Spleen (tissue), 11 donors: ENCODE data around the gene C3orf18. TPM values are rescaled to one million over a fixed set of nuclear protein-coding genes. Genes with fewer than 3 reads are reported as not detected.

ENCODE experiments used
- DNase-seq: peaks from one replicate; pipeline ENCODE4 v3.0.0-alpha.2; 2020
- H3K27ac ChIP-seq, 8 donors: fragments of 200-600 bp; sonication (generic) in 7 of 8; 1 replicate in 4 of 8; 2 replicates in 4 of 8; pipeline versions ENCODE4 v1.5.0 to v1.8.0; 2016 to 2021; ENCODE audit warnings: inconsistent platforms in 4 of 8, mild to moderate bottlenecking in 4 of 8, moderate library complexity in 1 of 8
- H3K27me3 ChIP-seq, 7 donors: fragments of 200-600 bp; sonication (generic) in 6 of 7; replicated peaks in 1 of 7; 1 replicate in 4 of 7; 2 replicates in 3 of 7; pipeline versions ENCODE4 v1.5.0 to v1.8.0; 2016 to 2021; ENCODE audit warnings: inconsistent platforms in 3 of 7, mild to moderate bottlenecking in 1 of 7
- H3K36me3 ChIP-seq, 6 donors: fragments of 200-600 bp; sonication (generic) in 5 of 6; 1 replicate in 4 of 6; 2 replicates in 2 of 6; pipeline versions ENCODE4 v1.5.0 to v1.8.0; 2016 to 2021; ENCODE audit warnings: inconsistent platforms in 2 of 6
- H3K4me1 ChIP-seq, 6 donors: fragments of 200-600 bp; sonication (generic) in 5 of 6; 1 replicate in 3 of 6; 2 replicates in 3 of 6; pipeline versions ENCODE4 v1.5.0 to v1.8.0; 2016 to 2021; ENCODE audit warnings: inconsistent platforms in 3 of 6
- H3K4me3 ChIP-seq, 8 donors: fragments of 200-600 bp; sonication (generic) in 7 of 8; 1 replicate in 4 of 8; 2 replicates in 4 of 8; pipeline versions ENCODE4 v1.5.0 to v1.8.0; 2016 to 2021; ENCODE audit warnings: inconsistent platforms in 4 of 8, mild to moderate bottlenecking in 4 of 8, moderate library complexity in 2 of 8
- H3K9me3 ChIP-seq, 8 donors: fragments of 200-600 bp; sonication (generic) in 7 of 8; 1 replicate in 4 of 8; 2 replicates in 4 of 8; pipeline versions ENCODE4 v1.5.0 to v1.8.0; 2016 to 2021; ENCODE audit warnings: inconsistent platforms in 4 of 8
- POLR2A ChIP-seq, 3 donors: fragments of 450-650 bp; IDR thresholded peaks; one replicate each; pipeline ENCODE4 v1.5.1; 2017; ENCODE audit warnings: antibody characterized with exemption in 3 of 3, mild to moderate bottlenecking in 1 of 3
- POLR2AphosphoS5 ChIP-seq, 3 donors: sonication (generic); formaldehyde crosslinking; IDR thresholded peaks; one replicate each; pipeline ENCODE4 v1.5.1; 2017; ENCODE audit warnings: antibody characterized with exemption in 3 of 3
- WGBS, 5 donors: extraction: QIAGEN DNeasy Blood & Tissue Kit in 3 of 5; methylation state at CpG; one replicate each; pipeline versions ENCODE4 v1.1.5 to v1.1.7; 2013 to 2018; 5-methylcytosine and 5-hydroxymethylcytosine counted together
- intact Hi-C: fragments of 100-400 bp; cut with DNase I; formaldehyde crosslinking; loops from one replicate; pipeline ENCODE4 v1.15.0; 2023; ENCODE audit warnings: low total_unique reads
- polyA plus RNA-seq, 3 donors: library from polyadenylated mRNA; stranded (reverse); fragments of 200-250 nt; gene quantifications; one replicate each; pipeline ENCODE4 v1.2.1, GENCODE V29; 2013
- total RNA-seq, 7 donors: library from RNA; depleted of rRNA in 3 of 7; stranded (reverse); fragments of >200 nt in 3 of 7; fragmentation: NEBNext Ultra II Directional in 4 of 7; extraction: Animal tissue kit (Norgen Biotek cat#: 25700) in 4 of 7; gene quantifications; one replicate each; pipeline versions ENCODE4 v1.1.0 to v1.2.1, GENCODE V29; 2016 to 2021
- TF ChIP-seq, protein P1 (sequence below), 11 experiments: fragments of 200-600 bp in 7 of 11; fragments of 450-650 bp in 4 of 11; sonication (generic) in 4 of 11; IDR thresholded peaks in 8 of 11; conservative IDR thresholded peaks in 3 of 11; 1 replicate in 7 of 11; 2 replicates in 4 of 11; pipeline versions ENCODE4 v1.4.0 to v1.8.0; 2016 to 2021; ENCODE audit warnings: antibody characterized with exemption in 11 of 11, inconsistent platforms in 4 of 11, mild to moderate bottlenecking in 1 of 11
- donor health status: healthy with polysubstance abuse.
- donor health status: DM: no; HTN: no; CAD: no; lungs with moderate emphysema.
- donor health status: DM: no; HTN: no; CAD: no.
- donor health status: Bipolar disorder and iron deficiency.
- donor health status: healthy.
- donor health status: DM: no; HTN: no; CAD: no.
- donor health status: DM: yes; HTN: yes; CAD: no.

C3orf18 gene
- total and polyA plus RNA-seq, 10 donors: 2.3 to 12.2 (median 5.1) TPM

- TF ChIP-seq POLR2A (IDR thresholded peaks at IDR 0.05) (no peak), POLR2AphosphoS5 (IDR thresholded peaks at IDR 0.05) (no peak)
- TF ChIP-seq, protein P1, sequence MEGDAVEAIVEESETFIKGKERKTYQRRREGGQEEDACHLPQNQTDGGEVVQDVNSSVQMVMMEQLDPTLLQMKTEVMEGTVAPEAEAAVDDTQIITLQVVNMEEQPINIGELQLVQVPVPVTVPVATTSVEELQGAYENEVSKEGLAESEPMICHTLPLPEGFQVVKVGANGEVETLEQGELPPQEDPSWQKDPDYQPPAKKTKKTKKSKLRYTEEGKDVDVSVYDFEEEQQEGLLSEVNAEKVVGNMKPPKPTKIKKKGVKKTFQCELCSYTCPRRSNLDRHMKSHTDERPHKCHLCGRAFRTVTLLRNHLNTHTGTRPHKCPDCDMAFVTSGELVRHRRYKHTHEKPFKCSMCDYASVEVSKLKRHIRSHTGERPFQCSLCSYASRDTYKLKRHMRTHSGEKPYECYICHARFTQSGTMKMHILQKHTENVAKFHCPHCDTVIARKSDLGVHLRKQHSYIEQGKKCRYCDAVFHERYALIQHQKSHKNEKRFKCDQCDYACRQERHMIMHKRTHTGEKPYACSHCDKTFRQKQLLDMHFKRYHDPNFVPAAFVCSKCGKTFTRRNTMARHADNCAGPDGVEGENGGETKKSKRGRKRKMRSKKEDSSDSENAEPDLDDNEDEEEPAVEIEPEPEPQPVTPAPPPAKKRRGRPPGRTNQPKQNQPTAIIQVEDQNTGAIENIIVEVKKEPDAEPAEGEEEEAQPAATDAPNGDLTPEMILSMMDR (IDR thresholded peaks at IDR 0.05 in 8 of 11, conservative IDR thresholded peaks at IDR 0.05 in 3 of 11): no peak
- 78 to 90% (median 83%) methylated on average over 5 of the region's 5 CpGs for WGBS, 5 donors
- no peaks in the 10 kb centered on the region for H3K9me3 ChIP-seq
- intact Hi-C loops: no loop called here
- DNase-seq: no peak
- H3K27ac ChIP-seq: peak overlapping the region; percentile 19 to 93 (median 90)
- H3K36me3 ChIP-seq: peaks cover 0 to 58% (median 32%) of the 10 kb centered on the region in 6 donors
- peaks cover 49 to 100% (median 98%) of the 10 kb centered on the region in 6 donors for H3K4me1 ChIP-seq
- H3K4me3 ChIP-seq: no peak overlapping the region
- no peaks in the 10 kb centered on the region for H3K27me3 ChIP-seq
Measured at GRCh38 chr3:50604110-50604621, 36.6 kb upstream of the C3orf18 start.

DNA sequence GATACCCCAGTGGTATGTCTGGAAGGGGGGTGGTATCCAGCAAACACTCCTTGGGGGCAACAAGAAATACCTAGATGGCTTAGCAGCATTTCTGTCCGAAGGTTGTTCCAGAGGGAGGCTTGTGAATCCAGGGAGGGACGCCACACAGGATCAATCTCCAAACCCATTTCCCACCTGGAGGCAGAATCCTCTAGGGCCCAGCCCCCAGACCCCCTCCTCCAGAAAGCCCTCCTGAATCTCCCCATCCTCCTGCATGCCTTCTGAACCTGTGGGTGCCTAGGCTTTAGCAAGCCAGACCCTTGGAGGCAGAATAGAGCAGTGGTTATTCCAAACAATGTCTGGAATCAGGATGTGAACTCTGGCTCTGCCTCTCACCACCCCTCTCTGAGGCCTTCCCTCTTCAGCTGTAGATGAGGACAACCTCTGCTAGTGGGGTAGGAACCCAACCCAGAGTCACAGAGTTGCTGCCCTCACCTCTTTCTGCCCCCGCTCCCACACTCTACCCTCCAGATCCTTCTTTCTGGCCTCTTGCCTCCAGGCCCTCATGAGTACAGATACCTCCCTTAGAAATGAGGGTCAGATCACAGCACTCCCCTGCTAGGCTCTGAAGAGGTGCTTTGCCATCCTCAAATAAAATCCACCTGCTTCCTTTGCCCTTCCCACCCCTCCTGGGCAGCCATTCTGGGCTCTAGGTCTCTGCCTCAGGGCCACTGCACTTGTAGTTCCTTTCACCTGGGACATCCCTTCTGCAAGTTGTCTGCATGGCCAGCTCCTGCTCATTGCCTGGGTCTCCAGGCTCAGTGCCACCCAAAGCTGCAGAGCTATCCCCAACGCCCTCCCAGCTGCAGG, 35.9 kb upstream of the C3orf18 start:
- Histone ChIP-seq H3K36me3 (peaks cover 0 to 54% (median 32%) of the 10 kb centered on the region in 6 donors), H3K27ac (peak overlapping the region in 7 of 8 donors; percentile 81 to 93 (median 91)), H3K4me3 (no peak overlapping the region), H3K4me1 (peaks cover 49 to 100% (median 93%) of the 10 kb centered on the region in 6 donors), H3K9me3 (no peaks in the 10 kb centered on the region), H3K27me3 (no peaks in the 10 kb centered on the region)
- intact Hi-C loops: no loop called here
- TF ChIP-seq, protein P1 (IDR thresholded peaks at IDR 0.05 in 8 of 11, conservative IDR thresholded peaks at IDR 0.05 in 3 of 11): no peak
- TF ChIP-seq POLR2A (IDR thresholded peaks at IDR 0.05) (no peak), POLR2AphosphoS5 (IDR thresholded peaks at IDR 0.05) (no peak)
- WGBS, 5 donors: 68 to 90% (median 74%) methylated on average over 3 to 4 of the region's 4 CpGs
- DNase-seq: no peak

- Histone ChIP-seq H3K27me3 (no peaks in the 10 kb centered on the region), H3K4me1 (peaks cover 49 to 95% (median 86%) of the 10 kb centered on the region in 6 donors), H3K9me3 (no peaks in the 10 kb centered on the region), H3K36me3 (peaks cover 0 to 46% (median 25%) of the 10 kb centered on the region in 6 donors), H3K27ac (peak overlapping the region; percentile 63 to 93 (median 90)), H3K4me3 (no peak overlapping the region)
- intact Hi-C loops: no loop called here
- TF ChIP-seq POLR2AphosphoS5 (IDR thresholded peaks at IDR 0.05): no peak
- TF ChIP-seq, protein P1 (IDR thresholded peaks at IDR 0.05 in 8 of 11, conservative IDR thresholded peaks at IDR 0.05 in 3 of 11): no peak
- TF ChIP-seq POLR2A (IDR thresholded peaks at IDR 0.05): no peak
- DNase-seq: no peak
- 78 to 87% (median 81%) methylated on average over 9 of the region's 9 CpGs for WGBS, 5 donors
Measured at GRCh38 chr3:50602595-50603191, 35.1 kb upstream of the C3orf18 start.
